GM18508 (cell line): ENCODE results near the gene CES5A.
"Not testable (repeated sequence)": the region's sequence is repeated elsewhere in the genome, so short reads cannot be mapped to it uniquely, and the experiment has no call there.

Source experiments
- ATAC-seq: cut with Tn5 transposase; IDR thresholded peaks from one replicate; pipeline ENCODE4 v1.9.1; 2021; ENCODE audit warnings: moderate number of reproducible peaks; ENCODE audit not compliant: insufficient read depth, unreplicated experiment

CES5A gene

GRCh38 chr16:55875273-55875672 lies at the start of gene CES5A:
TSS of gene CES5A (minus strand) at chr16:55875373. CDS start at chr16:55875221, 152 bp downstream.
- ATAC-seq, result no peak

GRCh38 chr16:55922662-55923061 lies 47.5 kb upstream of the CES5A start:
- ATAC-seq, result no peak

- ATAC-seq, result no peak
Observed at GRCh38 chr16:55917373-55918160, 42.4 kb upstream of the CES5A start.

- ATAC-seq, result no peak
Observed at GRCh38 chr16:55915096-55915827, 40.1 kb upstream of the CES5A start.

- no peak for ATAC-seq
Observed at GRCh38 chr16:55914383-55914782, 39.2 kb upstream of the CES5A start.

- no peak for ATAC-seq
Observed at GRCh38 chr16:55913716-55914115, 38.5 kb upstream of the CES5A start.

- ATAC-seq, result not testable (repeated sequence)
Observed at GRCh38 chr16:55913121-55913520, 37.9 kb upstream of the CES5A start.

- ATAC-seq, result no peak
Observed at GRCh38 chr16:55912022-55912421, 36.8 kb upstream of the CES5A start.

- no peak for ATAC-seq
Observed at GRCh38 chr16:55911616-55912015, 36.4 kb upstream of the CES5A start.

GRCh38 chr16:55909876-55910275 lies 34.7 kb upstream of the CES5A start:
- ATAC-seq, result no peak

GRCh38 chr16:55908641-55909040 lies 33.5 kb upstream of the CES5A start:
- ATAC-seq, result no peak

- no peak for ATAC-seq
Observed at GRCh38 chr16:55907661-55908060, 32.5 kb upstream of the CES5A start.

- ATAC-seq, result no peak
Observed at GRCh38 chr16:55906123-55906522, 30.9 kb upstream of the CES5A start.

- ATAC-seq, result no peak
Observed at GRCh38 chr16:55905651-55906050, 30.5 kb upstream of the CES5A start.

- ATAC-seq, result no peak
Observed at GRCh38 chr16:55901566-55902217, 26.5 kb upstream of the CES5A start.

- no peak for ATAC-seq
Observed at GRCh38 chr16:55900616-55901393, 25.6 kb upstream of the CES5A start.

GRCh38 chr16:55899857-55900256 lies 24.7 kb upstream of the CES5A start:
- ATAC-seq, result no peak

- ATAC-seq, result no peak
Observed at GRCh38 chr16:55898592-55898991, 23.4 kb upstream of the CES5A start.

- ATAC-seq, result no peak
Observed at GRCh38 chr16:55892821-55893220, 17.6 kb upstream of the CES5A start.

GRCh38 chr16:55889518-55889917 lies 14.3 kb upstream of the CES5A start:
- no peak for ATAC-seq
